IMR-90 (cell line): ENCODE results near the gene C11orf86. TPM values are rescaled to one million over a fixed set of nuclear protein-coding genes. Genes with fewer than 3 reads are reported as not detected.

Experiments
- ATAC-seq: fragments of 200-7000 bp; cut with Tn5 transposase; 2 replicates; pipeline ENCODE4 v1.9.1; 2020; ENCODE audit warnings: low read depth, mild to moderate bottlenecking, moderate library complexity
- BruUV-seq: library from RNA; stranded (reverse); fragments of 400-500 nt; replicated peaks from 2 replicates; lab custom pipeline; 2021; lab: Mats Ljungman, UMichigan
- CTCF ChIA-PET: fragments of 300-600 bp; formaldehyde crosslinking; extraction: SDS; loops from one replicate; lab custom pipeline; 2021; ENCODE audit warnings: antibody characterized with exemption; lab: Yijun Ruan, JAX
- POLR2A ChIA-PET: fragments of 300-600 bp; sonication (Branson Sonifier 250); formaldehyde crosslinking; loops from one replicate; lab custom pipeline; 2022; ENCODE audit warnings: antibody characterized with exemption; ENCODE audit not compliant: unreplicated experiment; lab: Charles Lee
- DNase-seq: peaks from one replicate; pipeline ENCODE4 v3.0.0; 2013
- H2AFZ ChIP-seq: replicated peaks from 2 replicates; pipeline ENCODE3; 2013; ENCODE audit warnings: low read length, mild to moderate bottlenecking; ENCODE audit not compliant: poor library complexity
- H2AK5ac ChIP-seq: 2 replicates; pipeline ENCODE4 v1.6.1; 2013; ENCODE audit warnings: low read depth, low read length, inconsistent platforms
- H2AK9ac ChIP-seq: replicated peaks from 2 replicates; pipeline ENCODE3; 2013; ENCODE audit warnings: mild to moderate bottlenecking, low read depth, low read length, moderate library complexity; ENCODE audit not compliant: poor library complexity
- H2BK120ac ChIP-seq: 2 replicates; pipeline ENCODE4 v1.6.1; 2013; ENCODE audit warnings: low read depth, low read length, inconsistent platforms
- H2BK15ac ChIP-seq: 3 replicates; pipeline ENCODE4 v1.6.1; 2013; ENCODE audit warnings: low read depth, low read length, inconsistent platforms
- H2BK20ac ChIP-seq: 2 replicates; pipeline ENCODE4 v1.6.1; 2013; ENCODE audit warnings: low read depth, mild to moderate bottlenecking, inconsistent platforms, low read length, moderate library complexity
- H2BK5ac ChIP-seq: 2 replicates; pipeline ENCODE4 v1.6.1; 2013; ENCODE audit warnings: mild to moderate bottlenecking, low read depth, low read length, inconsistent platforms; ENCODE audit not compliant: poor library complexity, severe bottlenecking
- H3K14ac ChIP-seq: replicated peaks from 2 replicates; pipeline ENCODE4 v1.6.1; 2013; ENCODE audit warnings: low read depth, low read length, inconsistent platforms
- H3K18ac ChIP-seq: 2 replicates; pipeline ENCODE4 v1.6.1; 2013; ENCODE audit warnings: low read depth, low read length, control low read depth
- H3K23ac ChIP-seq: 2 replicates; pipeline ENCODE4 v1.6.1; 2013; ENCODE audit warnings: low read depth, low read length, inconsistent platforms
- H3K27ac ChIP-seq: 2 replicates; pipeline ENCODE4 v1.5.1; 2013; ENCODE audit warnings: mild to moderate bottlenecking, control low read depth, low read length; ENCODE audit not compliant: insufficient read depth
- H3K27me3 ChIP-seq: 2 replicates; pipeline ENCODE4 v1.6.1; 2013; ENCODE audit warnings: low read length; ENCODE audit not compliant: control insufficient read depth, insufficient read depth
- H3K36me3 ChIP-seq: 2 replicates; pipeline ENCODE4 v1.6.1; 2013; ENCODE audit warnings: low read length, mixed read lengths; ENCODE audit not compliant: control insufficient read depth, insufficient read depth
- H3K4ac ChIP-seq: 2 replicates; pipeline ENCODE4 v1.6.1; 2013; ENCODE audit warnings: low read depth, low read length, inconsistent platforms
- H3K4me1 ChIP-seq: 2 replicates; pipeline ENCODE4 v1.6.1; 2013; ENCODE audit warnings: low read length, mixed read lengths; ENCODE audit not compliant: control insufficient read depth, insufficient read depth
- H3K4me2 ChIP-seq: 2 replicates; pipeline ENCODE4 v1.6.1; 2013; ENCODE audit warnings: low read depth, mild to moderate bottlenecking, control low read depth, low read length, moderate library complexity
- H3K4me3 ChIP-seq: 2 replicates; pipeline ENCODE4 v1.5.1; 2013; ENCODE audit warnings: low read depth, mild to moderate bottlenecking, control low read depth, low read length, moderate library complexity; ENCODE audit not compliant: insufficient read depth
- H3K56ac ChIP-seq: 2 replicates; pipeline ENCODE4 v1.6.1; 2013; ENCODE audit warnings: low read length, inconsistent platforms; ENCODE audit not compliant: insufficient read depth; ENCODE audit errors: extremely low read depth
- H3K79me1 ChIP-seq, 2 experiments: 2 replicates each; pipeline ENCODE4 v1.6.1; 2013; ENCODE audit warnings: low read length in 2 of 2, inconsistent platforms in 1 of 2, low read depth in 1 of 2
- H3K9ac ChIP-seq: 2 replicates; pipeline ENCODE4 v1.6.1; 2013; ENCODE audit warnings: low read depth, low read length, control low read depth
- H3K9me1 ChIP-seq: 2 replicates; pipeline ENCODE4 v1.6.1; 2013; ENCODE audit warnings: low read length, inconsistent platforms; ENCODE audit not compliant: insufficient read depth
- H3K9me3 ChIP-seq: 2 replicates; pipeline ENCODE4 v1.6.1; 2013; ENCODE audit warnings: low read length; ENCODE audit not compliant: control insufficient read depth, insufficient read depth
- H4K20me1 ChIP-seq: 2 replicates; pipeline ENCODE4 v1.6.1; 2013; ENCODE audit warnings: low read length, inconsistent platforms; ENCODE audit not compliant: insufficient read depth
- H4K5ac ChIP-seq: 2 replicates; pipeline ENCODE4 v1.6.1; 2013; ENCODE audit warnings: mild to moderate bottlenecking, low read depth, low read length, control low read depth
- H4K8ac ChIP-seq, 2 experiments: 2 replicates each; pipeline ENCODE4 v1.6.1; 2013; ENCODE audit warnings: low read depth in 2 of 2, low read length in 2 of 2, control low read depth in 1 of 2, inconsistent platforms in 1 of 2
- H4K91ac ChIP-seq: 2 replicates; pipeline ENCODE4 v1.6.1; 2013; ENCODE audit warnings: low read depth, low read length, inconsistent platforms; ENCODE audit not compliant: insufficient read depth
- BHLHE40 ChIP-seq: fragments of 150-350 bp; IDR thresholded peaks from 2 replicates; pipeline ENCODE4 v1.6.1; 2016; ENCODE audit warnings: mild to moderate bottlenecking, low read depth, low read length
- FOS ChIP-seq: fragments of 150-350 bp; IDR thresholded peaks from 2 replicates; pipeline ENCODE4 v1.6.1; 2016; ENCODE audit warnings: low read depth, low read length
- MXI1 ChIP-seq: IDR thresholded peaks from 2 replicates; pipeline ENCODE4 v1.6.1; 2012; ENCODE audit warnings: low read depth, mild to moderate bottlenecking, low read length, moderate library complexity, borderline replicate concordance
- RAD21 ChIP-seq: IDR thresholded peaks from 2 replicates; pipeline ENCODE4 v1.6.1; 2012; ENCODE audit warnings: low read length, improper control_type of control experiment
- SMC3 ChIP-seq: fragments of 150-350 bp; IDR thresholded peaks from 2 replicates; pipeline ENCODE4 v1.6.1; 2016; ENCODE audit warnings: low read depth, mild to moderate bottlenecking, antibody characterized with exemption, low read length, moderate library complexity
- WGBS, 2 experiments: methylation state at CpG; one replicate each; pipeline versions ENCODE4 v1.1.5 to v1.1.7; 2013; ENCODE audit warnings: missing lambda C conversion rate in 2 of 2; ENCODE audit not compliant: insufficient read length in 1 of 2; ENCODE audit errors: extremely low coverage in 2 of 2; 5-methylcytosine and 5-hydroxymethylcytosine counted together
- dilution Hi-C: fragments of 300-500 bp; cut with HindIII; formaldehyde crosslinking; loops from one replicate; pipeline ENCODE4 v1.14.3; 2018; ENCODE audit warnings: low sequenced_read_pairs; ENCODE audit not compliant: unreplicated experiment
- in situ Hi-C: fragments of 300-500 bp; cut with MboI; formaldehyde crosslinking; loops from 3 replicates; pipeline ENCODE4 v1.14.3; 2019; ENCODE audit warnings: low sequenced_read_pairs, inconsistent platforms, mixed read lengths
- intact Hi-C: fragments of 100-400 bp; cut with micrococcal nuclease; formaldehyde crosslinking; loops from 2 replicates; pipeline ENCODE4 v1.10.0; 2022
- polyA plus RNA-seq, 3 experiments: library from polyadenylated mRNA; depleted of rRNA; stranded (reverse); fragments of >200 nt; gene quantifications; 2 replicates each; pipeline ENCODE4 v1.2.3, GENCODE V29; 2012; ENCODE audit warnings: low replicate concordance in 1 of 3
- total RNA-seq: library from RNA; depleted of rRNA; stranded (reverse); fragments of >200 nt; gene quantifications from 2 replicates; pipeline ENCODE4 v1.2.3, GENCODE V29; 2012

C11orf86 gene
- total and polyA plus RNA-seq, 2 of the 4 experiments (the other 2 are of a cell fraction), result not detected

DNA sequence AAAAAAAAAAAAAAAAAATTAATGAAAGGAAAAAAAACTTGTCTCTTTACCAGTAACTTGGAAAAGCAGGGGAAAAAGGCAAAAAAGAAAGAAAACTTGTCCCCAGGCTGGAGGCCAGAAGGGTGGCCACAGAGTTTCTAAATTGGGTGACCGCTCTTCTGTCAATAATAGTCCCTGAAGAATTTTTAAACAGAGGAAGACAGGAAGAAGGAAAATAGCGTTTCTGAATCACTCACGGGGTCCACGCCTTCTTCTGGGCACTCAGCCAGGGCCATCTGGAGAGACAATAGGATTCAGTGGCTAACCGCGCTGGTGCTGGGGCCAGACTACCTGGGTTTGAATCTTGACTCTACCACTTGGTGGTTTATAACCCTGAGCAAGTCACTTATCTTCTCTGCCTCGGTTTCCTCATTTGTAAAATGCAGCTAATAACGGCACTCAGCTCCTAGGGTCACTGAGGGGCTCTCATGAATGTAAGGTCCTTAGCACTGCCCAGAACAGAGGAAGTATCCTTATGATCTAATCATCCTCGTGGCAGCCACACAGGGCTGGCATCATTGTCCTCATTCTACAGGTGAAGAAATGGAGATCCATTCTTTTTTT, 7.0 kb downstream of the C11orf86 start:
- CTCF ChIA-PET, result no interaction called here
- Histone ChIP-seq H3K27ac (no peak overlapping the region), H2BK5ac (peak overlapping the region; percentile 62), H4K20me1 (no peaks in the 10 kb centered on the region), H3K4ac (peak overlapping the region; percentile 98; the same call in 1 of the 2 replicates), H3K23ac (no peak overlapping the region), H3K4me2 (no peak overlapping the region; the same call in 1 of the 2 replicates), H2AK5ac (peak overlapping the region; percentile 59), H2BK120ac (peak overlapping the region; percentile 36; the same call in 1 of the 2 replicates), H3K36me3 (no peaks in the 10 kb centered on the region), H3K9ac (no peak overlapping the region), H2BK20ac (peak overlapping the region; percentile 90; the same call in 1 of the 2 replicates), H3K4me3 (no peak overlapping the region), H2AFZ (no peak overlapping the region), H4K5ac (peak overlapping the region; percentile 22; the same call in 1 of the 2 replicates), H2BK15ac (peak overlapping the region; percentile 90; the same call in 2 of the 3 replicates), H3K27me3 (no peaks in the 10 kb centered on the region), H4K8ac (peak overlapping the region in 1 of 2 experiments; percentile 16; a peak in 1 of 4 replicates), H3K56ac (no peak overlapping the region; the same call in 1 of the 2 replicates), H3K9me3 (peaks cover 12% of the 10 kb centered on the region), H4K91ac (peak overlapping the region; percentile 72), H3K79me1 (no peaks in the 10 kb centered on the region), H3K9me1 (peaks cover 10% of the 10 kb centered on the region), H2AK9ac (peak overlapping the region; percentile 57), H3K4me1 (peaks cover 7% of the 10 kb centered on the region), H3K18ac (peak overlapping the region; percentile 63; the same call in 1 of the 2 replicates), H3K14ac (0 out of 2 replicates have a peak overlapping the region, but pooled peaks have one; percentile 1)
- ATAC-seq (peak; percentile 76), DNase-seq (peak; percentile 91)
- WGBS, 2 experiments, result no CpG with 5 or more reads among the region's 9 CpGs
- no TSS peak for BruUV-seq
- in situ Hi-C loops, result no loop called here
- intact Hi-C loops, result no loop called here
- POLR2A ChIA-PET, result no interaction called here
- dilution Hi-C loops, result no loop called here
- TF ChIP-seq SMC3 (no peak), BHLHE40 (peak; percentile 57; the same call in 1 of the 2 replicates), RAD21 (no peak), MXI1 (no peak), FOS (peak; percentile 36; the same call in 1 of the 2 replicates)
